Cardiac fibroblast (primary cell): ENCODE results near the gene DOK3.

Experiments used
- DNase-seq, 2 donors: peaks; one replicate each; pipeline versions ENCODE4 v3.0.0 to v3.0.0-alpha.2; 2010; ENCODE audit warnings: low read depth in 2 of 2
- H3K4me3 ChIP-seq, 2 donors: replicated peaks in 1 of 2; 1 replicate in 1 of 2; 2 replicates in 1 of 2; pipeline ENCODE4 v1.5.1; 2011; ENCODE audit warnings: low read depth in 2 of 2, low read length in 2 of 2, mild to moderate bottlenecking in 2 of 2, moderate library complexity in 1 of 2
- TF ChIP-seq, protein P1 (sequence below): IDR thresholded peaks from one replicate; pipeline ENCODE4 v1.5.1; 2011; ENCODE audit warnings: low read depth, mild to moderate bottlenecking, low read length, inconsistent platforms

DOK3 gene

DNA sequence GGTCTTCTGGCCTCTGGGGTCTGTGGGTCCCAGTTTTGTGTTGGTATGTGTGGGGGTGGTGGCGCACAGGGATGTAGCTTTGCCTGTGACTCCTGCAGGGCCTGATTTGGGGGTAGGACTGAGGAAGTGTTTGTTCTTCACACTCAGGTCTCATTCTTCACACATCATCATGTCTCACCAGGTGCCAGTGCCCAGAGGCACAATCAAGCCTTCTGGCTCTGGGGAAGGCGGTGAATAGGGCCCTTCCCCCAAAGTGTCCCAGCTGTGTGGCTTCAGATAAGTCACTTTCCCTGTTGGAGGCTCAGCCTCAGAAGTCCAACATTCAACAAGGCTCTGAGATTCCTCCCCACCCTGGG is 41.3 kb downstream of the DOK3 start:
- H3K4me3 ChIP-seq, result no peak overlapping the region
- no peak for DNase-seq
- TF ChIP-seq, protein P1, sequence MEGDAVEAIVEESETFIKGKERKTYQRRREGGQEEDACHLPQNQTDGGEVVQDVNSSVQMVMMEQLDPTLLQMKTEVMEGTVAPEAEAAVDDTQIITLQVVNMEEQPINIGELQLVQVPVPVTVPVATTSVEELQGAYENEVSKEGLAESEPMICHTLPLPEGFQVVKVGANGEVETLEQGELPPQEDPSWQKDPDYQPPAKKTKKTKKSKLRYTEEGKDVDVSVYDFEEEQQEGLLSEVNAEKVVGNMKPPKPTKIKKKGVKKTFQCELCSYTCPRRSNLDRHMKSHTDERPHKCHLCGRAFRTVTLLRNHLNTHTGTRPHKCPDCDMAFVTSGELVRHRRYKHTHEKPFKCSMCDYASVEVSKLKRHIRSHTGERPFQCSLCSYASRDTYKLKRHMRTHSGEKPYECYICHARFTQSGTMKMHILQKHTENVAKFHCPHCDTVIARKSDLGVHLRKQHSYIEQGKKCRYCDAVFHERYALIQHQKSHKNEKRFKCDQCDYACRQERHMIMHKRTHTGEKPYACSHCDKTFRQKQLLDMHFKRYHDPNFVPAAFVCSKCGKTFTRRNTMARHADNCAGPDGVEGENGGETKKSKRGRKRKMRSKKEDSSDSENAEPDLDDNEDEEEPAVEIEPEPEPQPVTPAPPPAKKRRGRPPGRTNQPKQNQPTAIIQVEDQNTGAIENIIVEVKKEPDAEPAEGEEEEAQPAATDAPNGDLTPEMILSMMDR, result no peak

DNA sequence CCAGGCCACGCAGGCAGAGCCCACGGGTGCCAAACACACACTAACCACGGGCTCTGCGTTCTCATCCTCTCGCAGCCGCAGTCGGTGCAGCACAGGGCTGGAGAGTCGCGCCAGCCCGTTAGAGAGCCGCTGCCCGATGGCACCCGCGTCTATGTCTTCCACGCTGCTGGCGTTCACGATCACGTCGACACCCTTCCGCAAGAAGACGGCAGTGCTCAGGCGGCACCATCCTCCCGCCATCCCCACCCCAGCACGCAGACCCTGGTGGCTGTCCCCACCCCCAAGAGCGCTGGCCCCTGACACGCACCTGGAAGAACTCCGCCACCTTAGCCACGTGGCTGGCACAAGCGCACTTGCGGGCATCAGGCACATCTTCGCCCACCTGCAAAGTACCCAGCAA is 42.2 kb downstream of the DOK3 start:
- H3K4me3 ChIP-seq, result no peak overlapping the region
- TF ChIP-seq, protein P1, result no peak
- no peak for DNase-seq

DNA sequence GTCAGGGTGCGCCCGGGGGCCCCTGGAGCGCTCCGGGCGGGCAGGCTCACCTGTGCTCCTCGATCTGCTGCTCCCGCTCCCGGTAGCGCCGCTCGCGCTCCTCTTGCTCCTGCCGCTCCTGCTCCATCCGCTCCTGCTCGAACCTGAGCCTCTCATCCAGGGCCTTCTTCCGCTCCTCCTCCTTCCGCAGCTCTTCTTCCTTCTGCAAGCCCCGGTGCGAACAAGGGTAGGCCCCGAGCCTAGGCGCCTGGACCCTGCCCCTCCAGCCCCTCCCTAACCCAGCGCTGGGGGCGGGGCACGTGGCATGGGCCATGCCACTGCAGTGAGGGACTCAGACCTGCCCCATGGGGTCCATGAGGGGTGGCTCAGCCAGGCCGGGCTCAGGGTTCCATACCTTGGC is 42.8 kb downstream of the DOK3 start:
- DNase-seq, result no peak
- no peak overlapping the region for H3K4me3 ChIP-seq
- TF ChIP-seq, protein P1, result no peak

DNA sequence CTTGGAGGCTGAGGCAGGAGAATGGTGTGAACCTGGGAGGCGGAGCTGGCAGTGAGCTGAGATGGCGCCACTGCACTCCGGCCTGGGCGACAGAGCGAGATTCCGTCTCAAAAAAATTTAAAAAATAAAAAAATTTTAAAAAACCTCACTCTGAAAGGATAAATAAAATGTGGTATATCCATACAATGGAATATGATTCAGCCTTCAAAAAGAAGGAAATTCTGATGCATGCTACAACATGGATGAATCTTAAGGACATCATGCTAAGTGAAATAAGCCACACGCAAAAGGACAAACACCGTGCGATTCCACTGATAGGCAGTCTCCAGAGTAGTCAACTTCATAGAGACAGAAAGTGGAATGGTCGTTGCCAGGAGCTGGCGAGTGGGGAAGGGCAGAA is 44.6 kb downstream of the DOK3 start:
- TF ChIP-seq, protein P1, result no peak
- H3K4me3 ChIP-seq, result no peak overlapping the region
- no peak for DNase-seq

DNA sequence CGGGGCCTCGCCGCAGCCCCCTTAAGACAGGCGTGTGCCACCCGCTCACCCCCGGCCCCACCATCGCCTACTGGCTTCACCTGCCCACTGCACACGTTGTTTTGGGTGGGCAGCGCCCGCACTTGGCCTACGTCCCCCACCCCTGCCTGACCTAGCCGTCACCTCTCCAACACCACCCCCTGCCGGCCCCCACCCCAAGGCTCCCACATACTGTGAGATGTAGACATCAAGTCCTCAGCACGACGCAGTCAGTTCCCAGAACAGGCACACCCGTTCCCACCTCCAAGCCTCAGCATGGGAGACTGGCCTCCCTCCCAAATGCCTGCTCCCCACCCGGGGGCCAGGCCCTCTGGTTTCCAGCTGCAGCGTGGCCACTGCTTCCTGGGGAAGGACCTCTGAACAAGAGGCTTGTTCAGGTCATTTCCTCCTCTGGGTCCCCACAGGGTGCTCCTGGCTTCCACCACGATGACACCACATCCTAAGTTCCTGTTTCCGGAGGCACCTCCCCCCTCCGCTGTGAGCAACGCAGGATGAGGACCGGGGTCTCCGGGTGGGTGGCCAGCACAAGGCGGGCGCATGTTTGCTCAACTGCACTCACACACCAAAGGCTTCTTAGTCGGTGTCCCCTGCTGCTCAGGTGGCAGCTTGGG is 47.5 kb downstream of the DOK3 start:
- TF ChIP-seq, protein P1, result no peak
- no peak overlapping the region for H3K4me3 ChIP-seq
- peak in 1 of 2 donors; percentile 25 for DNase-seq

DNA sequence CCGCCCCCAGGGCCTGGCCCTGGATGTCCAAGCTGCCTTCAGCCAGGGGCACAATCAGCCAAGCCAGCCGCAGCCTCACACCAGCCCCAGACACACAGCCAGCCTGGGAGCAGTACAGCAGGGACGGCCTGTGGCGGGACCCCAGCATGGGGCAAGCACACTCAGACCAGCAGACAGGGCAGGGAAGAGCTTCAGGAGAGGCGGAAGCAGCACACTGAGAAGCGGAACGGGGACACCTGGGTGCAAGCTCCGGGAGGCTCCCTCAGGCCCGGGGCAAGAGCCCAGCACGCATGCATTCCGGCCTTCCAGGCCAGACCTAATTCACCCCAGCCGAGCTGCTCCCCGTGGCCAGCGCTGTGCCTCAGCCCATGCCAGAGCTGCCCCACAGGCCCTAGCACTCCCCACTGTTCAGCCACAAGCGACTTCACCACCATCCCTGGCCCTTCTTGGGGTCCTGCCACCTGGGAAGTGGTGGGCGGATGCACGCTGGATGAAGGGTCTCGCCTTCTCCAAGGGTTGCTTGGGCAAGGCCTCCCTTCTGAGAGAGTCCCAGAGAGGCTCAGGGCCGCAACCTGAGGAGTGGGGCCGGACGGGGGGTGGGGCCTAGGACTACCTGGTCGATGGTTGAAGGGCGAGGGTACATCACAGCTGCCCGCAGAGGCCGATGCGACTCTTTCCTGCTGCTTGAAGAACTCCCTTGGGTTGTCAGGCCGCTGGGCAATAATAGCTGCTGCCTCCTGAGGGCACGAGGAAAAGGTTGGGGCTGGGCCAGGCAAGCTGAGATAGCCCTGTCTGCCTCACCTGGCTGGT is 49.6 kb downstream of the DOK3 start:
- TF ChIP-seq, protein P1, result no peak
- no peak overlapping the region for H3K4me3 ChIP-seq
- DNase-seq, result no peak
